SK-N-MC (cell line): ENCODE data around the gene HOTAIR.
A peak's percentile ranks its signal among the peaks of the same experiment; 100 is the strongest.

Experiments
- FOXP2 ChIP-seq: optimal IDR thresholded peaks from 2 replicates; pipeline ENCODE3; 2011; ENCODE audit warnings: mild to moderate bottlenecking, moderate library complexity; ENCODE audit not compliant: insufficient read depth; ENCODE audit errors: extremely low read length, control extremely low read depth
- POLR2AphosphoS5 ChIP-seq: IDR thresholded peaks from 2 replicates; pipeline ENCODE4 v1.6.1; 2012; ENCODE audit warnings: mild to moderate bottlenecking, low read depth, low read length, borderline replicate concordance

DNA sequence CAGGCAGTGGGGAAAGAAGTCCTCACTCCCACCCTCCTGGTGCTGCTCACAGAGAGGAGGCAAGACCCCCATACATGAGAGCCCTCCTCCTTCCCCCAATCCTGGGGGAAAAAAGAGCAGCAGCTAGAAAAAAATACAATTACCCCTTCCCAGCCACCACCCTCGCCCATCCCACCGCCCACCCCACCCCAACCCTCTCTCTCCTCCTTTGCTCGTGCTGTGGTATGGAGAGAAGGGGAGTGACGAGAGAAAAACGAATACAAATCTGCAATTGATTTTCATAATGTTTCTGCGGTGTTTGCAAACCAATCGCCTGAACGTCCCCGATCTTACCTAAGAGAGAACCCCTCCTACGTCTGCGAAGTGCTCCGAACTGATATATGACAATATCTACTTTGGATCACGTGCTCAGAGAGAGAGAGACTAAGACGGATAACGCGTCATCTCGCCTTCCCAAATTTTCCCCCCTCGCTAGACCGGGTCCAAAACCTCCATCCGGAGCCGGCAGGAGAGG, 2.0 kb downstream of the HOTAIR start, which contains the start of gene HOXC11:
- TF ChIP-seq POLR2AphosphoS5 (peak; percentile 65), FOXP2 (no peak)
